Measurements from ENCODE around the gene MEIS3. TPM values are rescaled to one million over a fixed set of nuclear protein-coding genes. Genes with fewer than 3 reads are reported as not detected.

The MEIS3 gene
- not detected for total RNA-seq

DNA sequence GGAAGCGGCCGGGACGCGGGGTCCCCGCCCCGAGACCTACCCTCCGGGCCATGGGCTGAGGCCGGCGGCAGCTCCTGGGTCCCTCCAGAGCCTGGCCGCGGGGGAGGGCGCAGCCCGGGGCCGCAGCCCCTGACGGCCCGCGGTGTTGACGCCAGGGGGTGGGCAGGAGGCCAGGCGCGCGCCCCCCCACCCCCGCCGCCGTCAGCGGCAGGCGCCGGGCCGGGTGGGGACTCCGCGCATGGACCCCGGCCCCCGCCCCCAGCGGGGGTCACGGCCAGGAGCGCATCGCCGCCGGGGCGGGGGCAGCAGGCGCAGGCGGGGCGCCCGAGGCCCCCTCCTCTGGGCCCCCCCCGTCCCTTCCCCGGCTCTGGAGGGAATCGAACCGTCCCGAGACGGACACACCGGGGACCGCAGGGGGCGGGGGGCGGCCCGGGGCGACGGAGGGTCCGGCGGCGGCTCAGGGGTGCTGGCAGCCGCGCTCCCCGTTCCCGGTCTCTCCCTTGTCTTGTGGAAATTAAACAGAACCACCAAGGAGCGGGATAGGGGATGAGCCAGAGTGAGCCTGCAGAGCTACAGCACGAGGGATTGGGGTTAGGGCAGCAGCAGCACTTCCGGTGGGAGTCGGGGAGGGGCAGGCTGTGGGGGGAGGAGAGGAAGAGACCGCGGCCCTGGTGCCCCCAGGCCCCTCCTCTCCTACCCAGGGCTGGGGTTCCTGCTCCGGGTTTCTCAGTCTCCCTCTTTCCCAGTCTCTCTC, at the start of gene MEIS3:
Gene MEIS3 (minus strand): TSS at position 498 of the 754 bp plus-strand sequence. CDS start 446 bp downstream, at position 52.
- Mint-ChIP-seq H3K27ac (no peak within 1 kb of the TSS), H3K4me1 (ENCODE audit: low read depth) (peaks cover 35% of the 10 kb centered on the region), H3K27me3 (ENCODE audit: low read depth) (peaks cover 82% of the 10 kb centered on the region), H3K36me3 (ENCODE audit: low read depth) (no peaks in the 10 kb centered on the region), H3K4me3 (no peak within 1 kb of the TSS), H3K9me3 (ENCODE audit: insufficient read depth) (no peaks in the 10 kb centered on the region)
- ChIA-PET POLR2A (interaction anchor here (1.0 kb wide), 1 partner anchor 10 kb away, joined by 3 read pairs; no protein-coding TSS in a partner anchor), CTCF (interaction anchor here (1.0 to 1.4 kb wide), 2 partner anchors 9 to 18 kb away, joined by 3 to 4 read pairs; no protein-coding TSS in a partner anchor)
- DNase-seq = no peak
- peak; percentile 44 for ATAC-seq

- H3K36me3 Mint-ChIP-seq (ENCODE audit: low read depth) = no peaks in the 10 kb centered on the region
- H3K27me3 Mint-ChIP-seq (ENCODE audit: low read depth) = peaks cover 52% of the 10 kb centered on the region
- POLR2A ChIA-PET = interaction anchor here (0.6 kb wide), 1 partner anchor 126 kb away, joined by 5 read pairs; no protein-coding TSS in a partner anchor
- CTCF ChIA-PET = interaction anchor here (0.8 kb wide), 1 partner anchor 48 kb away, joined by 3 read pairs; no protein-coding TSS in a partner anchor
- H3K4me1 Mint-ChIP-seq (ENCODE audit: low read depth) = peaks cover 3% of the 10 kb centered on the region
- H3K27ac Mint-ChIP-seq = no peak overlapping the region
- H3K4me3 Mint-ChIP-seq = no peak overlapping the region
- no peaks in the 10 kb centered on the region for H3K9me3 Mint-ChIP-seq (ENCODE audit: insufficient read depth)
- ATAC-seq = no peak
- no peak for DNase-seq
These were observed 48.6 kb upstream of the MEIS3 start for GRCh38 chr19:47467914-47468313.

GRCh38 chr19:47465957-47466356, 46.6 kb upstream of the MEIS3 start:
- DNase-seq (no peak), ATAC-seq (no peak)
- no peaks in the 10 kb centered on the region for H3K9me3 Mint-ChIP-seq (ENCODE audit: insufficient read depth)
- peaks cover under 1% of the 10 kb centered on the region for H3K4me1 Mint-ChIP-seq (ENCODE audit: low read depth)
- ChIA-PET POLR2A (no interaction called here), CTCF (no interaction called here)
- no peak overlapping the region for H3K4me3 Mint-ChIP-seq
- no peaks in the 10 kb centered on the region for H3K36me3 Mint-ChIP-seq (ENCODE audit: low read depth)
- H3K27ac Mint-ChIP-seq = no peak overlapping the region
- peaks cover 44% of the 10 kb centered on the region for H3K27me3 Mint-ChIP-seq (ENCODE audit: low read depth)

DNA sequence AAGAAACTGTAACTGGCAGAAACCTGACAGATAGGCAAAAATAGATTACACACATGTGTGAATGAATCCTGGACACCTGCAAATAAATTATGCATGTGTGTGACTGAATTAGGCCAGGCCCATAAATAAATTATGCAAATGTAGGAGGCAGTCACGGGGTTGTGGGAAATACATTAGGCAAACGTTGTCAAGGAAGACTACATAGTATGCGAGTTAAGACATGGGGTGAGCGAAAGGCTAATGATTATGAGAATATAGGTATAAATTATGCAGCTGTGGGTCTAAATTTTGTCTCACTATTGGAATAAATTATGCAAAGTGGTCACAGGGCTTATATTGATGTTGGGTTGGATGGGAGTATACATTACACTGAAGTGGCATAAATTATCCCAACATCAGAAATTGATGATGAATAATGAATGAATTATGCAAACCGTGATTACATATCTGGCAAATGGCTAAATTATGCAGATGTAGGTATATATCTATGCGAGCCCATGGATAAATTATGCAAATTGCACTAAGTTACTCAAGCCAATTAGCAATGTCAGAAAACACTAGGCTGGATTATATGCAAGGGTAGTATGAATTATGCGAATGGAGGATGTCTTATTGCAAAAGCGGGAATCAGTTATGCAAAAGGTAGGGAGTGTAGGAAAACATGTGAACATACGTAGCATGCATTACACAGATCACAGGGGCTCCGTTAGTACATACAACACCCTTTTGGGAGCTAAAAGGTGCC, 45.5 kb upstream of the MEIS3 start:
- POLR2A ChIA-PET = no interaction called here
- Mint-ChIP-seq H3K9me3 (ENCODE audit: insufficient read depth) (no peaks in the 10 kb centered on the region), H3K4me3 (no peak overlapping the region), H3K36me3 (ENCODE audit: low read depth) (no peaks in the 10 kb centered on the region), H3K27me3 (ENCODE audit: low read depth) (peaks cover 33% of the 10 kb centered on the region), H3K4me1 (ENCODE audit: low read depth) (no peaks in the 10 kb centered on the region), H3K27ac (no peak overlapping the region)
- DNase-seq (no peak), ATAC-seq (no peak)
- CTCF ChIA-PET = interaction anchor here (1.3 kb wide), 1 partner anchor 19 kb away, joined by 3 read pairs; the partner anchor contains the start of gene KPTN

GRCh38 chr19:47461876-47462275, 42.5 kb upstream of the MEIS3 start:
- no peak for DNase-seq
- no peak overlapping the region for H3K27ac Mint-ChIP-seq
- H3K4me3 Mint-ChIP-seq = no peak overlapping the region
- ChIA-PET CTCF (no interaction called here), POLR2A (no interaction called here)
- ATAC-seq = no peak
- no peaks in the 10 kb centered on the region for H3K4me1 Mint-ChIP-seq (ENCODE audit: low read depth)
- H3K27me3 Mint-ChIP-seq (ENCODE audit: low read depth) = peaks cover 14% of the 10 kb centered on the region
- H3K9me3 Mint-ChIP-seq (ENCODE audit: insufficient read depth) = no peaks in the 10 kb centered on the region
- no peaks in the 10 kb centered on the region for H3K36me3 Mint-ChIP-seq (ENCODE audit: low read depth)

GRCh38 chr19:47459477-47459876, 40.1 kb upstream of the MEIS3 start:
- ATAC-seq = no peak
- peaks cover 28% of the 10 kb centered on the region for H3K27me3 Mint-ChIP-seq (ENCODE audit: low read depth)
- H3K9me3 Mint-ChIP-seq (ENCODE audit: insufficient read depth) = no peaks in the 10 kb centered on the region
- DNase-seq = no peak
- ChIA-PET POLR2A (no interaction called here), CTCF (interaction anchor here (1.1 kb wide), 1 partner anchor 23 kb away, joined by 3 read pairs; no protein-coding TSS in a partner anchor)
- H3K27ac Mint-ChIP-seq = no peak overlapping the region
- no peak overlapping the region for H3K4me3 Mint-ChIP-seq
- H3K36me3 Mint-ChIP-seq (ENCODE audit: low read depth) = no peaks in the 10 kb centered on the region
- no peaks in the 10 kb centered on the region for H3K4me1 Mint-ChIP-seq (ENCODE audit: low read depth)

DNA sequence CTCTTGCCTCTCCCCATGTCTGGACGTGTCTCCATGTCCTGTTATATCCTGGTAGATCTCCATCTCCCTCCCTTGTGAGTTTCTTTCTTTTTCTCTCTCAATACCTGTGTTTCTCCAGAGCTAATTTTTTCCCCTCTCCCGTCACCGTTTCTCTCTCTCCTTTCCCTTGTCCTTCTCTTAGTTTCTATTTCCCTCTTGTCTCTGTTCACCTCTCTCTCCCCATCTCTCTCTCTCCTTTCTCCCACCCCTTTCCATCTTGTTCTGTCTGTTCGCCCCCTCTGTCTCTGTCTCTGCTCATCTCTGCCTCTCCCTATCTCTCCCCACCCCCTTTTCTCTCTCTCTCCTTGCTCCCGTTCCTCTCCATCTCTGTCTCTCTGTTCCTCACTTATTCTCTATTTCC, 39.3 kb upstream of the MEIS3 start:
- no peaks in the 10 kb centered on the region for H3K4me1 Mint-ChIP-seq (ENCODE audit: low read depth)
- peaks cover 30% of the 10 kb centered on the region for H3K27me3 Mint-ChIP-seq (ENCODE audit: low read depth)
- CTCF ChIA-PET = no interaction called here
- no peak overlapping the region for H3K27ac Mint-ChIP-seq
- ATAC-seq (no peak), DNase-seq (no peak)
- H3K36me3 Mint-ChIP-seq (ENCODE audit: low read depth) = no peaks in the 10 kb centered on the region
- no peak overlapping the region for H3K4me3 Mint-ChIP-seq
- POLR2A ChIA-PET = no interaction called here
- no peaks in the 10 kb centered on the region for H3K9me3 Mint-ChIP-seq (ENCODE audit: insufficient read depth)

DNA sequence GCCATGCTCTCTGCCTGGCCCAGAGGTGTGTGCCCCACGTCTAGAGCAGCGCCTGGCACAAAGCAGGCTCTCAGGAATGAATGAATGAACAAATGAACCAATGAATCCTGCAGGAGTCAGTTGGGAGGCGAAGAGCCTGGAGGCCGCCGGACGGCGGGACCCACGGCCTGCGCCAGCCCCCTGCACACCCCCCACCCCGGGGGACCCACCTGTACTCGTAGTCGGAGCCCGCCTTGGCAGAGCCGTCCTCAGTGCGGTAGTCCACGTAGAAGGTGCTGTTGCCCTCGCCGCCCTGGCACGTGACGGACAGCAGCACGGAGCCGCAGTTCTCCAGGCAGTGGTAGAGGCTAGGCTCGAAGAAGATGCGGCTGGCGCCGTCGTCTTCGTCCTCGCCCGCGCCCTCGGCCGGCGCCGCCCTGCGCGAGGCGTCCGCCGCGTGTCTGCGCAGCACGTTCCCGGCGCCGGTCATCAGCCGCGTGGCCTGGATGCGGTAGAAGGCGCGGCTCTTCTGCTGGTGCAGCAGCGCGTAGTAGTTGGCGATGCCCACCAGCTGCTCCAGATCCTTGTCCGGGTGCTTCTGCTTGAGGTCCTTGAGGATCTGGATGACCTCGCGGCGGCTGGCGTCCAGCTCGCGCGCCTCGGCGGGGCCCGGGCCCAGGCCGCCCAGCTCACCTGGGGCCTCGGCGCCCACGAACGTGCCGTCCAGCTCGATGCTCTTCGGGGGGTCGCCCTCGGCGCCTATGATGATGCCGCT, 37.6 kb upstream of the MEIS3 start:
- H3K27me3 Mint-ChIP-seq (ENCODE audit: low read depth) = peaks cover 33% of the 10 kb centered on the region
- H3K4me1 Mint-ChIP-seq (ENCODE audit: low read depth) = no peaks in the 10 kb centered on the region
- H3K4me3 Mint-ChIP-seq = no peak overlapping the region
- no peak for DNase-seq
- POLR2A ChIA-PET = no interaction called here
- H3K9me3 Mint-ChIP-seq (ENCODE audit: insufficient read depth) = no peaks in the 10 kb centered on the region
- CTCF ChIA-PET = no interaction called here
- no peaks in the 10 kb centered on the region for H3K36me3 Mint-ChIP-seq (ENCODE audit: low read depth)
- no peak for ATAC-seq
- no peak overlapping the region for H3K27ac Mint-ChIP-seq

- peaks cover 2% of the 10 kb centered on the region for H3K36me3 Mint-ChIP-seq (ENCODE audit: low read depth)
- ChIA-PET CTCF (no interaction called here), POLR2A (interaction anchor here (0.9 kb wide), 1 partner anchor 176 kb away, joined by 3 read pairs; no protein-coding TSS in a partner anchor)
- DNase-seq (no peak), ATAC-seq (no peak)
- H3K4me1 Mint-ChIP-seq (ENCODE audit: low read depth) = peaks cover 22% of the 10 kb centered on the region
- H3K27ac Mint-ChIP-seq = no peak overlapping the region
- H3K4me3 Mint-ChIP-seq = no peak overlapping the region
- peaks cover 55% of the 10 kb centered on the region for H3K27me3 Mint-ChIP-seq (ENCODE audit: low read depth)
- no peaks in the 10 kb centered on the region for H3K9me3 Mint-ChIP-seq (ENCODE audit: insufficient read depth)
These were observed 31.2 kb upstream of the MEIS3 start for GRCh38 chr19:47450478-47450877.

DNA sequence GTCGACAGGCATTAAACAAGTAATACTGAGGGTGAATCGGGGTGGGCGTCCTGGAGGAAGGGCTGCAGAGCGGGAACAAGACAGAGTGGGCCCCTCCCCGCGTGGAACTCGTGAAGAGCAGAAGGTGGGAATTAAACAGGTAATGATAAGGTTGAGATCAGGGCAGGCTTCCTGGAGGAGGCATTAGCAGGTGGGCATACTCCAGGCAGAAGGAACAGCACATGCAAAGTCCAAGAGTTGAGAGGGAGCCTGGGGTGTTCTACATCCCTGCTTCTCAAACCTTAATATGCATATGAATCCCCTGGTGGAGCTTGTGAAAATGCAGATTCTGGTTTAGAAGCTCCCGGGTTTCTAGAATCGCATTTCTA, 29.0 kb upstream of the MEIS3 start:
- no peak overlapping the region for H3K27ac Mint-ChIP-seq
- DNase-seq (no peak), ATAC-seq (no peak)
- H3K27me3 Mint-ChIP-seq (ENCODE audit: low read depth) = peaks cover 53% of the 10 kb centered on the region
- POLR2A ChIA-PET = no interaction called here
- H3K9me3 Mint-ChIP-seq (ENCODE audit: insufficient read depth) = no peaks in the 10 kb centered on the region
- peaks cover 40% of the 10 kb centered on the region for H3K4me1 Mint-ChIP-seq (ENCODE audit: low read depth)
- CTCF ChIA-PET = interaction anchor here (1.1 to 2.8 kb wide), 3 partner anchors 9 to 35 kb away, joined by 3 to 14 read pairs (median 4); partner anchors contain the start of gene KPTN
- H3K36me3 Mint-ChIP-seq (ENCODE audit: low read depth) = peaks cover 2% of the 10 kb centered on the region
- H3K4me3 Mint-ChIP-seq = no peak overlapping the region

DNA sequence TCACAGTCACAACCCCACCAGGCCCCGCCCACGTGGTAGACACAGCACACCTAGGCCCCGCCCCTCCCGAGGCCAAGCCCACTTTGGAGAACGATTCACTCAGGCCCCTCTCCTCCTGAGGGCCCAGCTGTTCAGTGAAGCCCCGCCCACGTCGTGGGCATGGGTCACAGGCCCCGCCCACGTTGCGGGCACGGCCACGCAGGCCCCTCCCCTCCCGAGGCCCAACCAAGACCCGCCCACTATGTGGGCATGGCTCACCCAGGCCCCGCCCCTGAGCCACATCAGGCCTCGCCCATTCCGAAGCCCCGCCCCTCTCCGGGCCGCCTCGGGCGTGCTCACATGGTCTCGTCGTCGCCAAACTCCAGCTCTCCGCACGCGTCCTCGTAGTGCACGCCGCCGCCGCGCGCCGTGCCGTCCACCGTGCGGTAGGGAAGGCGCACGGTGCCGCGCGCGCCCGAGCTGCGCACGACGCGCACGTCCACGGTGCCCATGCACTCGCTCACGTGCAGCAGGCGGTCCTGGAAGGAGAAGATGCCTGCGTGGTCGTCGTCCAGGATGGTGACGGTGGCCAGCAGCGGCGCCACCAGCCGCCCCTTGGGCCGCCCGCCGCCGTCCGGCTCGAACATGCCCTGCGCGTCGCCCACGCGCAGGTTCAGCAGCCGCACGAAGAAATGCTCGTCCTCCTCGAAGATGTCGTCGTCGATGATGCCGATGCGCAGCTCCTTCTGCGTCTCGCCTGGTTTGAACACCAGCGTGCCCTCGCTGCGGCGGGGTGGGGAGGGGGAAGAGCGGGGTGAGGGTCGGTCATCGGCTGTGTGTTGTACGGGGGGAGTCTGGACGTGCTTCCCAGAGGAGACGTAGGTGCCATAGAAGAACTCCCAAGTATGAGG, 28.4 kb upstream of the MEIS3 start:
- Mint-ChIP-seq H3K27ac (peak overlapping the region; percentile 18), H3K4me1 (ENCODE audit: low read depth) (peaks cover 45% of the 10 kb centered on the region), H3K4me3 (peak overlapping the region; percentile 53), H3K9me3 (ENCODE audit: insufficient read depth) (no peaks in the 10 kb centered on the region), H3K36me3 (ENCODE audit: low read depth) (peaks cover 2% of the 10 kb centered on the region), H3K27me3 (ENCODE audit: low read depth) (peaks cover 59% of the 10 kb centered on the region)
- POLR2A ChIA-PET = no interaction called here
- ATAC-seq (peak; percentile 71), DNase-seq (peak; percentile 75)
- CTCF ChIA-PET = interaction anchor here (1.1 to 3.6 kb wide), 4 partner anchors 9 to 36 kb away, joined by 3 to 28 read pairs (median 9); partner anchors contain the start of gene KPTN

Measured in activated CD8-positive, alpha-beta T cell treated with anti-CD3 and anti-CD28 coated beads, Interleukin-2, amount 10 ng/mL, durations not matched to agents 7 days and 5 days (primary cell).